Ovary (tissue), 3 donors: Measurements from ENCODE around the gene B3GNT5.

ENCODE experiments used
- CTCF ChIP-seq, 3 donors: fragments of 450-650 bp in 2 of 3; fragments of 200-600 bp in 1 of 3; IDR thresholded peaks; one replicate each; pipeline versions ENCODE4 v1.5.1 to v1.8.0; 2016 to 2022; ENCODE audit warnings: antibody characterized with exemption in 3 of 3, mild to moderate bottlenecking in 1 of 3
- EP300 ChIP-seq: sonication (generic); formaldehyde crosslinking; IDR thresholded peaks from one replicate; pipeline ENCODE4 v1.6.1; 2017; ENCODE audit warnings: antibody characterized with exemption
- POLR2A ChIP-seq: fragments of 450-650 bp; IDR thresholded peaks from one replicate; pipeline ENCODE4 v1.6.1; 2017; ENCODE audit warnings: antibody characterized with exemption, mild to moderate bottlenecking, moderate library complexity
- donor health status: DM: no; HTN: no; CAD: no.

GRCh38 chr3:183224180-183224970 is 28.7 kb upstream of the B3GNT5 start:
- TF ChIP-seq CTCF (IDR thresholded peaks at IDR 0.05): no peak
- no peak for TF ChIP-seq POLR2A
- TF ChIP-seq EP300: no peak
